Upper lobe of left lung (tissue), 4 donors: ENCODE results near the gene RYR3.

Experiments
- POLR2A ChIP-seq, 4 donors: fragments of 450-650 bp; IDR thresholded peaks; one replicate each; pipeline ENCODE4 v1.5.1; 2016 to 2017; ENCODE audit warnings: antibody characterized with exemption in 4 of 4, mild to moderate bottlenecking in 2 of 4
- TF ChIP-seq, protein P1 (sequence below), 6 experiments: fragments of 450-650 bp in 4 of 6; fragments of 200-600 bp in 2 of 6; sonication (generic) in 2 of 6; IDR thresholded peaks; one replicate each; pipeline ENCODE4 v1.5.1; 2016 to 2019; ENCODE audit warnings: antibody characterized with exemption in 6 of 6

DNA sequence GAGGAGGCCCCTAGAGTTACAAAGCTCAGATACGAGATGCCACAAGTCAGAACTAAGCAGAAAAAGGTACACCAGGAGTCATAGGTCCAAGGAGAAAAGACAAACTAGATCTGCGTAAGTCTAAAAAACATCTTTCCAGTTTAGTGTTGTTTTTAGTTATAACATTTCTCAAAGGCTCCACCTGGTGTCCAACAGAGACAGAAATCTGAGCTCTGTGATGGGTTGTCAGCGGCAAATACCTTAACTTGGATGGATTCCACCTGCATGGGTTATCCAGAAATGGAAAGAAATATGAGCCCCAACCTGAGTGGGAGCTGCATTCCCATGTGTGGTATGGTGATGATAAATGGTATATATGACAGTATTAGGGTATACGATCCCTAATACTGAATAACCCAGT, 418.9 kb downstream of the RYR3 start:
- TF ChIP-seq, protein P1, sequence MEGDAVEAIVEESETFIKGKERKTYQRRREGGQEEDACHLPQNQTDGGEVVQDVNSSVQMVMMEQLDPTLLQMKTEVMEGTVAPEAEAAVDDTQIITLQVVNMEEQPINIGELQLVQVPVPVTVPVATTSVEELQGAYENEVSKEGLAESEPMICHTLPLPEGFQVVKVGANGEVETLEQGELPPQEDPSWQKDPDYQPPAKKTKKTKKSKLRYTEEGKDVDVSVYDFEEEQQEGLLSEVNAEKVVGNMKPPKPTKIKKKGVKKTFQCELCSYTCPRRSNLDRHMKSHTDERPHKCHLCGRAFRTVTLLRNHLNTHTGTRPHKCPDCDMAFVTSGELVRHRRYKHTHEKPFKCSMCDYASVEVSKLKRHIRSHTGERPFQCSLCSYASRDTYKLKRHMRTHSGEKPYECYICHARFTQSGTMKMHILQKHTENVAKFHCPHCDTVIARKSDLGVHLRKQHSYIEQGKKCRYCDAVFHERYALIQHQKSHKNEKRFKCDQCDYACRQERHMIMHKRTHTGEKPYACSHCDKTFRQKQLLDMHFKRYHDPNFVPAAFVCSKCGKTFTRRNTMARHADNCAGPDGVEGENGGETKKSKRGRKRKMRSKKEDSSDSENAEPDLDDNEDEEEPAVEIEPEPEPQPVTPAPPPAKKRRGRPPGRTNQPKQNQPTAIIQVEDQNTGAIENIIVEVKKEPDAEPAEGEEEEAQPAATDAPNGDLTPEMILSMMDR (IDR thresholded peaks at IDR 0.05), result no peak
- no peak for TF ChIP-seq POLR2A (IDR thresholded peaks at IDR 0.05)
